Keratinocyte (primary cell): ENCODE measurements around the gene DCBLD2. TPM values are rescaled to one million over a fixed set of nuclear protein-coding genes. Genes with fewer than 3 reads are reported as not detected.

Source experiments
- DNase-seq: peaks from one replicate; pipeline ENCODE4 v3.0.0-alpha.2; 2011; ENCODE audit warnings: low read depth, missing footprints, low spot score
- FAIRE-seq: peaks from 2 replicates; lab custom pipeline; 2011; peaks lifted over from hg19 to GRCh38; lab: Jason Lieb, UNC
- H2AFZ ChIP-seq: 2 replicates; pipeline ENCODE4 v1.6.0; 2012; ENCODE audit warnings: low read length, control low read depth, inconsistent platforms; ENCODE audit not compliant: control insufficient read depth
- H3K27ac ChIP-seq: 2 replicates; pipeline ENCODE4 v1.5.1; 2011; ENCODE audit warnings: low read length; ENCODE audit not compliant: control insufficient read depth, insufficient read depth
- H3K27me3 ChIP-seq: 3 replicates; pipeline ENCODE4 v1.6.0; 2011; ENCODE audit warnings: low read length; ENCODE audit not compliant: control insufficient read depth, insufficient read depth; ENCODE audit errors: extremely low read depth
- H3K36me3 ChIP-seq, 2 experiments: 2 replicates in 1 of 2; 3 replicates in 1 of 2; pipeline ENCODE4 v1.5.1; 2011; ENCODE audit warnings: low read length in 2 of 2, mild to moderate bottlenecking in 1 of 2; ENCODE audit not compliant: control insufficient read depth in 2 of 2, insufficient read depth in 2 of 2; ENCODE audit errors: extremely low read depth in 1 of 2
- H3K4me1 ChIP-seq: 3 replicates; pipeline ENCODE4 v1.5.1; 2011; ENCODE audit warnings: low read length; ENCODE audit not compliant: control insufficient read depth, insufficient read depth; ENCODE audit errors: extremely low read depth
- H3K4me2 ChIP-seq: 3 replicates; pipeline ENCODE4 v1.6.0; 2011; ENCODE audit warnings: low read depth, low read length; ENCODE audit not compliant: control insufficient read depth, insufficient read depth; ENCODE audit errors: extremely low read depth
- H3K4me3 ChIP-seq, 3 experiments: fragments of 200-600 bp in 1 of 3; sonication (generic) in 1 of 3; 2 replicates in 2 of 3; 3 replicates in 1 of 3; pipeline ENCODE4 v1.5.1; 2011 to 2016; ENCODE audit warnings: low read length in 3 of 3, mild to moderate bottlenecking in 3 of 3, control low read depth in 2 of 3, inconsistent platforms in 1 of 3, low read depth in 1 of 3, mixed read lengths in 1 of 3, mixed run types in 1 of 3, moderate library complexity in 1 of 3; ENCODE audit not compliant: control insufficient read depth in 2 of 3, insufficient read depth in 2 of 3; ENCODE audit errors: extremely low read depth in 1 of 3
- H3K79me2 ChIP-seq: 2 replicates; pipeline ENCODE4 v1.6.0; 2012; ENCODE audit warnings: low read length; ENCODE audit not compliant: control insufficient read depth, insufficient read depth
- H3K9ac ChIP-seq: 3 replicates; pipeline ENCODE4 v1.6.0; 2011; ENCODE audit warnings: low read length; ENCODE audit not compliant: control insufficient read depth, insufficient read depth; ENCODE audit errors: extremely low read depth
- H3K9me1 ChIP-seq: 3 replicates; pipeline ENCODE4 v1.6.0; 2011; ENCODE audit warnings: low read length; ENCODE audit not compliant: control insufficient read depth, insufficient read depth; ENCODE audit errors: extremely low read depth
- H3K9me3 ChIP-seq: 2 replicates; pipeline ENCODE4 v1.5.1; 2012; ENCODE audit warnings: low read depth, low read length; ENCODE audit not compliant: control insufficient read depth
- H4K20me1 ChIP-seq: 3 replicates; pipeline ENCODE4 v1.6.0; 2011; ENCODE audit warnings: low read length; ENCODE audit not compliant: control insufficient read depth, insufficient read depth; ENCODE audit errors: extremely low read depth
- EZH2 ChIP-seq: IDR thresholded peaks from one replicate; pipeline ENCODE4 v1.6.1; 2012; ENCODE audit warnings: inconsistent platforms, mild to moderate bottlenecking, low read length, moderate library complexity
- dilution Hi-C: fragments of 300-500 bp; cut with MboI; formaldehyde crosslinking; loops from one replicate; pipeline ENCODE4 v1.7.0; 2020; ENCODE audit warnings: low sequenced_read_pairs; ENCODE audit not compliant: extremely low pct_ligation_motif_present
- polyA plus RNA-seq, 5 experiments: library from polyadenylated mRNA; depleted of rRNA in 3 of 5; stranded (reverse) in 3 of 5; stranded (forward) in 1 of 5; unstranded in 1 of 5; fragments of >200 nt; gene quantifications; 1 replicate in 1 of 5; 2 replicates in 3 of 5; 3 replicates in 1 of 5; pipeline versions ENCODE4 v1.2.1 to v1.2.3, GENCODE V29; 2011 to 2012; ENCODE audit warnings: missing spikeins in 2 of 5, low read depth in 1 of 5, low replicate concordance in 1 of 5
- TF ChIP-seq, protein P1 (sequence below), 3 experiments: IDR thresholded peaks in 1 of 3; conservative IDR thresholded peaks in 1 of 3; optimal IDR thresholded peaks in 1 of 3; 2 replicates in 2 of 3; 3 replicates in 1 of 3; pipeline versions ENCODE3 to v1.5.1; 2011; ENCODE audit warnings: low read length in 3 of 3, mild to moderate bottlenecking in 3 of 3, moderate library complexity in 2 of 3, control low read depth in 1 of 3, inconsistent platforms in 1 of 3; ENCODE audit not compliant: insufficient read depth in 2 of 3; ENCODE audit errors: extremely low read depth in 1 of 3

Gene DCBLD2
- polyA plus RNA-seq, 1 donor (not counting 4 experiments of a cell fraction or from before 2014, with no cell fraction given) = 465 TPM

DNA sequence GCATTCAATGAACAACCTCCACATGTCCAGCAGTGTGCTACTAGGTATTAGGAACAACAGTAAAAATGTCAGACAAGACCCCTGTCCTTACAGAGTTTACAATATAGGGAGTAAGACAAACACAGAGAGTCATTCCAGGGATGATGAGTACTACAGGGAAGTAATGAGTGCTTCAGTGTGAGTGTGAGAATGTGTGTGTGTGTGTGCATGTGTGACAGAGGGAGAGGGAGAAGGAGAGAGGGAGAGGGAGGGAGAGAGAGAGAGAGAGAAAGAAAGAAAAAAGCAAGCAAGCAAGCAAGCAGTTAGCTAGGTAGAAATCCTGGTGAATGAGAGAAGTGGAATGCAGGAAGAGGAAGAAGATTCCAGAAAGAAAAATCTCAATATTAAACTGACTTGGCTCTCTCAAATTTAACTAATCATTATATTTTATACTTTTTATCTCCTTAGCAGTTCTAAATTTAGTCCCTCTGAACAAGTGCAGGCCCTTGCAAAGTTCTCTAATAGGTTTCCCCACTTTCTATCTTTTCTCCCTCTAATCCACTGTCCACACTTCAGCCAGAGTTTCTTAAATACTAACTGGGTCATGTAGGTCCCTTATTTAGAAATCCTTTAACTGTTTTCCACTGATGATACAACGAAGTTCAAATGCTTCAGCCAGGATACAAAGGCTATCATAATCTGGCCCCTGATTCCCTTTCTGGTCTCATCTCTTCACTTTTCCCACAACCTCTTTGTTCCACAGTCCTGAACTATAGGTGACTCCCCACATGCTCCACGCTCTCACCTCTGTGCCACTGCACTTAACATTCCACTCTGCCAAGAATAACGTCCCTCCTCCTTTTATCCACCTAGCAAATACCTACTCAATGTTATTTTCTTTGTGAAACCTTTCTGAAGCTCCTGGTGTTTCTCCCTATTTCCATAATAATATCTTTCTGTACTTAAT is 10.3 kb downstream of the DCBLD2 start:
- peaks cover 85% of the 10 kb centered on the region for H3K4me1 ChIP-seq
- FAIRE-seq (peak; percentile 71), DNase-seq (no peak)
- no peaks in the 10 kb centered on the region for H3K27me3 ChIP-seq
- H4K20me1 ChIP-seq = peaks cover 62% of the 10 kb centered on the region
- peak overlapping the region in 1 of 3 experiments; percentile 27 for H3K4me3 ChIP-seq
- no peaks in the 10 kb centered on the region for H3K9me3 ChIP-seq
- H3K36me3 ChIP-seq = peaks cover 21 to 52% of the 10 kb centered on the region in 2 experiments
- H3K9ac ChIP-seq = no peak overlapping the region
- no peak overlapping the region for H3K27ac ChIP-seq
- peaks cover 100% of the 10 kb centered on the region for H3K79me2 ChIP-seq
- H3K9me1 ChIP-seq = no peaks in the 10 kb centered on the region
- peak overlapping the region; percentile 81 for H3K4me2 ChIP-seq
- dilution Hi-C loops = no loop called here
- no peak overlapping the region for H2AFZ ChIP-seq
- TF ChIP-seq, protein P1, sequence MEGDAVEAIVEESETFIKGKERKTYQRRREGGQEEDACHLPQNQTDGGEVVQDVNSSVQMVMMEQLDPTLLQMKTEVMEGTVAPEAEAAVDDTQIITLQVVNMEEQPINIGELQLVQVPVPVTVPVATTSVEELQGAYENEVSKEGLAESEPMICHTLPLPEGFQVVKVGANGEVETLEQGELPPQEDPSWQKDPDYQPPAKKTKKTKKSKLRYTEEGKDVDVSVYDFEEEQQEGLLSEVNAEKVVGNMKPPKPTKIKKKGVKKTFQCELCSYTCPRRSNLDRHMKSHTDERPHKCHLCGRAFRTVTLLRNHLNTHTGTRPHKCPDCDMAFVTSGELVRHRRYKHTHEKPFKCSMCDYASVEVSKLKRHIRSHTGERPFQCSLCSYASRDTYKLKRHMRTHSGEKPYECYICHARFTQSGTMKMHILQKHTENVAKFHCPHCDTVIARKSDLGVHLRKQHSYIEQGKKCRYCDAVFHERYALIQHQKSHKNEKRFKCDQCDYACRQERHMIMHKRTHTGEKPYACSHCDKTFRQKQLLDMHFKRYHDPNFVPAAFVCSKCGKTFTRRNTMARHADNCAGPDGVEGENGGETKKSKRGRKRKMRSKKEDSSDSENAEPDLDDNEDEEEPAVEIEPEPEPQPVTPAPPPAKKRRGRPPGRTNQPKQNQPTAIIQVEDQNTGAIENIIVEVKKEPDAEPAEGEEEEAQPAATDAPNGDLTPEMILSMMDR (optimal IDR thresholded peaks at IDR 0.05 in 1 of 3, IDR thresholded peaks at IDR 0.05 in 1 of 3, conservative IDR thresholded peaks at IDR 0.05 in 1 of 3; ENCODE audit: extremely low read depth in 1 of 3, insufficient read depth in 2 of 3, low read length in 3 of 3) = no peak
- TF ChIP-seq EZH2 = no peak

DNA sequence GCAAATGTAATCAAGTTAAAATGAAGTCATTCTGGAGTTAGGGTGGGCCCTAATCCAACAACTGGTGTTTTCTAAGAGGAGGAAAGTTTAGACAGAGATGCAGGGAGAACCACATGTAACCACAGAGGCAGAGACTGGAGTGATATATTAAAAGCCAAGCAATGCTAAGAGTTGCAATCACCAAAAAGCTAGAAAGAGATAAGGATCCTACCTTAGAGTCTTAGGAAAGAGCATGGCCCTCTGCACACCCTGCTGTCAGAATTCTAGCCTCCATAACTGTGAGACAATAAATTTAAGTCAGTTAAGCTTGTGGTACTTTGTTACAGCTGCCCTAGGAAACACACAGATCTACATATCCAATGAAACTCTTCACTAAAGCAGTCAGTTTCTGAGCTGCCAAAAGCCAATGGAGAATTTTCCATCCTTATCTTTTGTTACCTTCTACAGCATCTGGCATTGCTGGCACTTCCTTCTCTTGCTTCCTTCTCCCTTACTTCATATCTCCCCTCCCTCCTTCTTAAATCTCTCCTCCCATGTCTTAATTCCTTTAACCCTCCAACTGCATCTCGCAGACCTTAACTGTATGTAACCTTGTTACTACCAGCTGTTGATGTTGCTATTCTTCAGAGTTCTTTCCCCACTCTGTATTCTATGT is 11.2 kb downstream of the DCBLD2 start:
- no peak overlapping the region for H3K27ac ChIP-seq
- no peaks in the 10 kb centered on the region for H3K9me3 ChIP-seq
- no peak overlapping the region for H3K4me3 ChIP-seq
- DNase-seq (no peak), FAIRE-seq (no peak)
- H4K20me1 ChIP-seq = peaks cover 62% of the 10 kb centered on the region
- peaks cover 18 to 54% of the 10 kb centered on the region in 2 experiments for H3K36me3 ChIP-seq
- H2AFZ ChIP-seq = no peak overlapping the region
- peaks cover 86% of the 10 kb centered on the region for H3K4me1 ChIP-seq
- dilution Hi-C loops = no loop called here
- peaks cover 100% of the 10 kb centered on the region for H3K79me2 ChIP-seq
- H3K9ac ChIP-seq = no peak overlapping the region
- H3K4me2 ChIP-seq = peak overlapping the region; percentile 44
- H3K9me1 ChIP-seq = no peaks in the 10 kb centered on the region
- no peaks in the 10 kb centered on the region for H3K27me3 ChIP-seq
- TF ChIP-seq EZH2 = no peak
- TF ChIP-seq, protein P1 (optimal IDR thresholded peaks at IDR 0.05 in 1 of 3, IDR thresholded peaks at IDR 0.05 in 1 of 3, conservative IDR thresholded peaks at IDR 0.05 in 1 of 3; ENCODE audit: extremely low read depth in 1 of 3, insufficient read depth in 2 of 3, low read length in 3 of 3) = no peak
